Activated T-cell treated with anti-CD3 and anti-CD28 coated beads, Interleukin-2, amount 50 U/mL, for 4 hours (primary cell): ENCODE results near the gene MYL12B. TPM values are rescaled to one million over a fixed set of nuclear protein-coding genes. Genes with fewer than 3 reads are reported as not detected.
A peak's percentile ranks its signal among the peaks of the same experiment; 100 is the strongest.
"Not testable (repeated sequence)": the region's sequence is repeated elsewhere in the genome, so short reads cannot be mapped to it uniquely, and the experiment has no call there.

ENCODE experiments used
- ATAC-seq, 2 donors: fragments of 200-7000 bp; cut with Tn5 transposase; one replicate each; pipeline ENCODE4 v1.10.0; 2021
- DNase-seq: peaks from one replicate; pipeline ENCODE4 v3.0.0-alpha.2; 2020
- H3K27me3 Mint-ChIP-seq: one replicate; pipeline ENCODE4 v1.8.0; 2021; ENCODE audit warnings: low read depth, mixed read lengths
- H3K36me3 Mint-ChIP-seq: one replicate; pipeline ENCODE4 v1.8.0; 2022; ENCODE audit warnings: mixed read lengths; ENCODE audit not compliant: insufficient read depth
- H3K4me1 Mint-ChIP-seq: one replicate; pipeline ENCODE4 v1.8.0; 2021; ENCODE audit warnings: low read depth, mixed read lengths
- H3K4me3 Mint-ChIP-seq: one replicate; pipeline ENCODE4 v1.8.0; 2021; ENCODE audit warnings: mild to moderate bottlenecking, moderate library complexity, mixed read lengths
- H3K9me3 Mint-ChIP-seq: one replicate; pipeline ENCODE4 v1.8.0; 2021; ENCODE audit warnings: mixed read lengths
- total RNA-seq, 3 donors: library from RNA; stranded (reverse); gene quantifications; one replicate each; pipeline ENCODE4 v1.2.1, GENCODE V29; 2021

The MYL12B gene
- total RNA-seq, 3 donors from 2014 or later = 190 to 203 (median 194) TPM

DNA sequence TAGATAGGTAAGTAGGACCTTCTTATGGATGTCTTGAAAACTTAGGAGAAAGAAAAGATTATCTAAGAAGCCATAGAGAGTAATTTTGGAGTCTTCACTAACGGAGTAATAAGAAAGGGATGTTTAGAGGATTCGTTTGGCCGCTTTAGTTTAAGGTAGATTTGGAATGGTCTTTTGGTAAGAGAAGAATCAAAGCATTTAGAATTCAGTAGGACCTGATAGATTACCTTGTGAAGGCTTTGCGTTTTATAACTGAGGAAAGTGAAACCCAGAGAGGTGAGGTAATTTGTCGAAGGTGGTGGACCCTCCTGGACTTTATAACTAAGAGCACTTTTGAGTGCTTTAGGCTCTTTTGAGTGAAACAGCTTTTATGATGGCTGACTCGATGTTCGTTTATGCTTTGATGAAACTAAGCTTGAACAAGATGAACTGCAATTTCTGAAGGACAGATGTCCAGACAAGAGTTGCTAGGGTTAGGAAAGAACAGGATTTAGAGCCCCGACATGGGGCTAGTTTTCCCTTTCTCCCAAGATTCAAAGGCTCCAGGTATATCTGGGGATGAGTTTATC lies 1.3 kb downstream of the MYL12B start:
- Mint-ChIP-seq H3K36me3 (peaks cover 12% of the 10 kb centered on the region), H3K4me3 (peak overlapping the region; percentile 90), H3K9me3 (no peaks in the 10 kb centered on the region), H3K4me1 (peaks cover 75% of the 10 kb centered on the region), H3K27me3 (no peaks in the 10 kb centered on the region)
- no peak for ATAC-seq
- DNase-seq = no peak

DNA sequence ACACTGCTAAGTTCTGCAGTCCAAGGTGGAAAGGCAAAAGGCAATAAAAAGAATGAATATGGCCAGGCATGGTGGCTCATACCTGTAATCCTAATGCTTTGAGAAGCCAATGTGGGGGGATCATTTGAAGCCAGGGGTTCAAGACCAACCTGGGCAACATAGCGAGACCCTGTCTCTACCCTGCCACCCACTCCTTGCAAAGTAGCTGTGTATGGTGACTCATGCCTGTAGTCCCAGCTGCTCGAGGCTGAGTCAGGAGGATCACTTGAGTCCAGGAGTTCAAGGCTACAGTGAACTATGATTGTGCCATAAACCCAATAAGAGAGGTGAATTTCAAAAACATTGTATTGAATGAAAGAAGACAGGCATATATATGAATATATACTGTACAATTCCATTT lies 2.4 kb downstream of the MYL12B start:
- H3K4me1 Mint-ChIP-seq = peaks cover 78% of the 10 kb centered on the region
- H3K9me3 Mint-ChIP-seq = no peaks in the 10 kb centered on the region
- H3K27me3 Mint-ChIP-seq = no peaks in the 10 kb centered on the region
- DNase-seq (no peak), ATAC-seq (no peak)
- H3K36me3 Mint-ChIP-seq = peaks cover 11% of the 10 kb centered on the region
- H3K4me3 Mint-ChIP-seq = peak overlapping the region; percentile 60

DNA sequence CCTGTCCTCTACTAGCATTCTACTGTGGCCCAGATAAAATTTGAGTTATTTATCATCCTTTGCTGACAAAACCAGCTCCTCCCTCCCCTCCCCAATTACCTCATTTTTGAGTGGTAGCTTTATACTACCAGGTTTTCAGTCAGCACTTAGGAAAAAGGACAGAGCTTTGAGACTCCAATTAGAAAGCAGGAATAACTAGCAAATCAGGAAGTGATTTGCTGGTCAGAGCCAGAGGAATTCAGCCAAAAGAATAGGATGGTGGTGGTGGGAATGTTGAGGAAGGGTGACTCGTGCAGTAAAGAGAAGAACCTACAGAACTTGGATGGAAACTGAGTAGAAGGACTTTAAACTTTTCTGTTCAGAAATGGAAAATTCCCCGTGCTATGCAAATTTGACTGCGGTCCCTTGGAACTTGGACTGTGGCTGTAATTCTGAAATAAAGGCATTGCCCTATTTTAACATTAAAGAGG lies 3.7 kb downstream of the MYL12B start:
- peak overlapping the region; percentile 29 for H3K4me3 Mint-ChIP-seq

DNA sequence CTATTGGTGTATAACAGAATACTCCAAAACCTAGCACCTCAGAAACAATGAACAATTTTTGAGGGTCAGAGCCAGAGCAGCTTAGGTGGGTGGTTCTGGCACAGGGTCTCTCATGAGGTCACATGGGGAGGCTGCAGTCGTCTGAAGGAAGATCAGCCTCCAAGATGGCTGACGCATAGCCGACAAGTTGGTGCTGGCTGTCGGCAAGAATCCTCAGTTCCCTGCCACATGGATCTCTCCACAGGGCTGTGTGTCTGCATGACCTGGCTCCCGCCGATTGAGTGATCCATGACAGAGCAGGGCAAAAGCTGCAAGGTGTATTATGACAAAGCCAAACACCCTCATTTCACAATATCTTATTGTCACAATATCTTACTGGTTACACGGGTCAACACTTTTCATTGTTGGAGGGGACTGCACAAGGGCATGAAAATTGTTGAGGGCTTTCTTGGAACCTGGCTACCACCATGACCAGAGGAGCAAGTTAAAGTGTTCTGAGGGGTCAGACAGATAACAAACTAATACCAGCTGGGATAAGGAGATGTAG lies 4.2 kb downstream of the MYL12B start:
- Mint-ChIP-seq H3K27me3 (no peaks in the 10 kb centered on the region), H3K36me3 (peaks cover 10% of the 10 kb centered on the region), H3K9me3 (no peaks in the 10 kb centered on the region), H3K4me1 (peaks cover 79% of the 10 kb centered on the region), H3K4me3 (peak overlapping the region; percentile 43)
- DNase-seq (no peak), ATAC-seq (no peak)

More for the DNA sequence above, 3.7 kb downstream of the MYL12B start:
- no peaks in the 10 kb centered on the region for H3K27me3 Mint-ChIP-seq
- DNase-seq (no peak), ATAC-seq (no peak)
- no peaks in the 10 kb centered on the region for H3K9me3 Mint-ChIP-seq
- peaks cover 10% of the 10 kb centered on the region for H3K36me3 Mint-ChIP-seq
- peaks cover 78% of the 10 kb centered on the region for H3K4me1 Mint-ChIP-seq

DNA sequence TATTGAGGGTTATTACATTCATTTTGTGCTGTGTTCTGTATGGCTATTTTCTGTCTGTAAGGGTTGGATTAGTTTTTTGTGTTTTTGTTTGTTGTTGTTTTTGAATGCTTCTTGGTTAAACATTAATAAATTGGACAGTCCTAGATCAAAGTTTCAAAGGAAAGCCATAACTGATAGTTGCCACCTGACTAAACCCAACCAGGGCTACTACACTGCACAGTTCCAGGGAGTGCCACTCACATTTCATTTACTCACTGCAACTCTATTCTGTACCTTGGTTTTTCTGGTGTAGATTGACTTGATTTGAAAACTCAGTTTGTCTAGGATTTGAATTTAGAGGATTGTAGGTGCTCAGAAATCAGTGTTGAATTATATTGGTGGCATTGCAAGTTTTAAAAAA lies 6.4 kb downstream of the MYL12B start:
- no peaks in the 10 kb centered on the region for H3K9me3 Mint-ChIP-seq
- H3K36me3 Mint-ChIP-seq = peaks cover 10% of the 10 kb centered on the region
- H3K4me3 Mint-ChIP-seq = no peak overlapping the region
- H3K27me3 Mint-ChIP-seq = no peaks in the 10 kb centered on the region
- ATAC-seq = no peak
- H3K4me1 Mint-ChIP-seq = peaks cover 89% of the 10 kb centered on the region
- DNase-seq = no peak

DNA sequence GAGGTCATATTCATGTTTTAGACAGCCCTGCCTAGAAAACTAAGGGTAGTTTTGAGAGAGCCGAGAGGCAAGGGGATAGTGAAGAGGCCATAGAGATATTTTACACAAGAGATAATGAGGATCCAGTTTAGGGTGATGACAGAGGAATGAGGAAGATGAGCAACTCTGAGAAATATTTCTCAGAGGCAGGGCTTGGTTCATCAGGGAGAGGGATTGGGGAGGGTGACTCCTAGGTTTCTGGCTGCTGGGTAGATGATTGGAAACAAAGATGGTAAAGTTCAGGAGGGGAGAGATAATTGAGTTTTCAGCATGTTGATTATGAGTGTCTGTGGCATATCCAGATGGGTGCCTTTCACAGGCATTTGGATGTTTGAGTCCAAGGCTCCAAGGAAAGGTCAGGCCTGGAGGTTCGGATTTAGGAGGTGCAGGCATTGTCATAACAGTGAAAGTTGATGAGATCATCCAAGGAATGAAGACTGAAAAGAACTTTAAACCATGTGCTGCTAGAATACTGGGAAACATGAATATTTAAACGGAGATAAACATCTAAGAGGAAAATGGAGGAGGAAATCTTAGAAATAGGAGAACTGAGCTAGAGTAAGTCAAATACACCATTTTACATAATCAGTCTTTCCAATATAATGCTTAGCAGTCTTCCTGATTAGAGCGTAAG lies 7.4 kb downstream of the MYL12B start:
- no peaks in the 10 kb centered on the region for H3K9me3 Mint-ChIP-seq
- DNase-seq (no peak), ATAC-seq (no peak)
- H3K4me3 Mint-ChIP-seq = peak overlapping the region; percentile 17
- peaks cover 81% of the 10 kb centered on the region for H3K4me1 Mint-ChIP-seq
- peaks cover 19% of the 10 kb centered on the region for H3K36me3 Mint-ChIP-seq
- H3K27me3 Mint-ChIP-seq = no peaks in the 10 kb centered on the region

DNA sequence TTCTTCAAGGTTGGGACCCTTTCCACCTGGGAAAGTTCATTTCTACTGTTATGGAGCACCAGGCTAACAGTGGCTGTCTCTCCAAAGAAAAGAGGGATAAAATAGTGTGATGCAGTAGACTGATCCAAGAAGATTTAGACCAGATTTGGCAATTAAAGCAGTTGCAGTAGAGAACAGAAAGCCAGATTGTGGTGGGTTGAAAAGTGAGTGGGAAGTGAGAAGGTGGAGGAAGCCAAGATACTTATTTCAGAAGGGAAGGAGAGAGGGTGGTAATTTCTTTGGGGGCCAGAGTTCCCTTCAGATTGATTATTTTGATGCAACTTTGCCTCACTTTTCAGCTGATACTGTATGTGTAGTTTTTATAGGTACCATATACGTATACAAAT lies 8.0 kb downstream of the MYL12B start:
- H3K4me3 Mint-ChIP-seq = peak overlapping the region; percentile 13
- DNase-seq (no peak), ATAC-seq (peak in 1 of 2 donors; percentile 24)
- H3K27me3 Mint-ChIP-seq = no peaks in the 10 kb centered on the region
- H3K9me3 Mint-ChIP-seq = no peaks in the 10 kb centered on the region
- peaks cover 77% of the 10 kb centered on the region for H3K4me1 Mint-ChIP-seq
- peaks cover 18% of the 10 kb centered on the region for H3K36me3 Mint-ChIP-seq

DNA sequence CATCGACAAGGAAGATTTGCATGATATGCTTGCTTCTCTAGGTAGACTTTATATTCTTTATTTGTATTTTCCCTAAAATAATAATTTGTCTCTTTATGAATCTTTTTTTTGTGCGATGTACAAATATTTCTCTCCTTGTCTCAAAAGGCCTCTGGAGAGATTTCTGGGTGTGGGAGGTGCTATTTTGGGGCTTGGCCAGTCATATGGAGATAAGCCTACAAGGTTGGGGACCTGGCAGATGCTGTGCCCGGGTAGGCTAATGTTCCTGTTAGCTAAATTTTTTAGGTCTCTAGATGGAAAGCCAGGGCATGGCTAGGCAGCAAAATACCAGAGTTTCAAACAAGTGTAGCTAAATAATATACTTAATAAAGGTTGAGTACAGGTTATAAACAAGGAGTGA lies 11.1 kb downstream of the MYL12B start:
- DNase-seq (no peak), ATAC-seq (no peak)
- Mint-ChIP-seq H3K27me3 (no peaks in the 10 kb centered on the region), H3K9me3 (no peaks in the 10 kb centered on the region), H3K4me3 (no peak overlapping the region), H3K4me1 (peaks cover 51% of the 10 kb centered on the region), H3K36me3 (peaks cover 32% of the 10 kb centered on the region)

DNA sequence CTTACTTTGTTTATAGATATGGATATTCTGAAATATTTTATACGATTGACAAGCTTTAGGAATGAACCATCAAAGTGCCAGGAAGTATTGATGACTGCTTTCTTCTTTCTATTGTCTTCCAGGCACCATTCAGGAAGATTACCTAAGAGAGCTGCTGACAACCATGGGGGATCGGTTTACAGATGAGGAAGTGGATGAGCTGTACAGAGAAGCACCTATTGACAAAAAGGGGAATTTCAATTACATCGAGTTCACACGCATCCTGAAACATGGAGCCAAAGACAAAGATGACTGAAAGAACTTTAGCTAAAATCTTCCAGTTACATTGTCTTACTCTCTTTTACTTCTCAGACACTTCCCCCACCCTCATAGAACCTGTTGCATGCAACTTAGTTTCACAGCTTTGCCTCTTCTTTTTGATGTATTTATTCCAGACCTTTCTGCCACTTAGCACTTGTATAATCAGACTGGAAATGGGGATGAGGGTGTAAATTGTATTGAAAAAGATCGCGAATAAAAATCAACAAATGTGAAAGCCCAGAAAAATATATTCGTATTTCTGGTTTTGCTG lies 15.8 kb downstream of the MYL12B start:
- not testable (repeated sequence) for H3K9me3 Mint-ChIP-seq, ATAC-seq, H3K27me3 Mint-ChIP-seq, DNase-seq, H3K4me3 Mint-ChIP-seq
- H3K4me1 Mint-ChIP-seq = peaks cover 12% of the 10 kb centered on the region
- peaks cover 30% of the 10 kb centered on the region for H3K36me3 Mint-ChIP-seq

DNA sequence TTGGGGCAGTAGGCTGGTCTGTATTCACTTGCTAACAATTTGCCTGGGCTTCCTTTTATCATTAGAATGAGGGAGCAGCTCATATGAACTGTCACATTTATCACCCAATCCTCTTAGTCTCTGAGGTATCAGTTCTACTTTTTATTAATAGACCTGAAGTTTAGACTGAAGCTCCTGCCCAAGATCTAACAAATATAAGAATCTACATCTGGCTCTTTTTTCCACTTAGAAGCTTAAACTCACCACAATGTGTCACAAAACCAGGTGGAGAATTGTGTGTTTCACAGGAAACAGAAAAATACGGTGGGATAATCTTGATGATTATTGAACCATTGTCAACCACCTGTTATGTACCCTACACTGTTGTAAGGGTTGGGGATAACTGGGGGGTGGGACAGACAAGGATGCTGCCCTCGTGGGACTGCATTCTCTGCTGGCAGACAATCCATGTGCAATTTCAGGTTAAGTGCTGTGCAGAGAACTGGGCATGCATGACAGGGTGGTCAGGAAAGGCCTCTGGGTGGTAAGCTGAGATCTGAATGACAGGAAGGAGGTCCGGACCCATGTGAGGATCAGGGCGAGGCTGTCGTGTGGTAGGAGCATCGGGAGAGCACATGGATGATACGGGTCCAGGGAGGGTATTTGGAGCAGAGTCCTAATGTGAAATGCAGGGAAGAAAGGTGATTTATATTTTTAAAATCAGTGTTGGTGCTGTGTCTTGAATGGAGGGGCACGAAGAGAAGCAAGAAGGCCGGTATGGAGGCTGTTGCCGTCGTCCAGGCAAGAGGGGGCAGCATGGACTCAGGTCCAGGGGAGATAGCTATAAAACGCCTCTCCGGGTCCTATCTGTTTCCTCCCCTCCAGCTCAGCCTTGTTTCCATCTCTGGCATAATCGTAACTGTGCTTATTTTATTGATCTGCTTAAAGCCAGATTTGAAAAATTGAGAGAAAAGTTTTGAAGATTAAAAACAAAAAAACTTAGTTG lies 17.6 kb downstream of the MYL12B start:
- H3K27me3 Mint-ChIP-seq = no peaks in the 10 kb centered on the region
- no peaks in the 10 kb centered on the region for H3K9me3 Mint-ChIP-seq
- peaks cover 5% of the 10 kb centered on the region for H3K4me1 Mint-ChIP-seq
- no peak for DNase-seq
- no peak for ATAC-seq
- no peak overlapping the region for H3K4me3 Mint-ChIP-seq
- H3K36me3 Mint-ChIP-seq = peaks cover 18% of the 10 kb centered on the region

DNA sequence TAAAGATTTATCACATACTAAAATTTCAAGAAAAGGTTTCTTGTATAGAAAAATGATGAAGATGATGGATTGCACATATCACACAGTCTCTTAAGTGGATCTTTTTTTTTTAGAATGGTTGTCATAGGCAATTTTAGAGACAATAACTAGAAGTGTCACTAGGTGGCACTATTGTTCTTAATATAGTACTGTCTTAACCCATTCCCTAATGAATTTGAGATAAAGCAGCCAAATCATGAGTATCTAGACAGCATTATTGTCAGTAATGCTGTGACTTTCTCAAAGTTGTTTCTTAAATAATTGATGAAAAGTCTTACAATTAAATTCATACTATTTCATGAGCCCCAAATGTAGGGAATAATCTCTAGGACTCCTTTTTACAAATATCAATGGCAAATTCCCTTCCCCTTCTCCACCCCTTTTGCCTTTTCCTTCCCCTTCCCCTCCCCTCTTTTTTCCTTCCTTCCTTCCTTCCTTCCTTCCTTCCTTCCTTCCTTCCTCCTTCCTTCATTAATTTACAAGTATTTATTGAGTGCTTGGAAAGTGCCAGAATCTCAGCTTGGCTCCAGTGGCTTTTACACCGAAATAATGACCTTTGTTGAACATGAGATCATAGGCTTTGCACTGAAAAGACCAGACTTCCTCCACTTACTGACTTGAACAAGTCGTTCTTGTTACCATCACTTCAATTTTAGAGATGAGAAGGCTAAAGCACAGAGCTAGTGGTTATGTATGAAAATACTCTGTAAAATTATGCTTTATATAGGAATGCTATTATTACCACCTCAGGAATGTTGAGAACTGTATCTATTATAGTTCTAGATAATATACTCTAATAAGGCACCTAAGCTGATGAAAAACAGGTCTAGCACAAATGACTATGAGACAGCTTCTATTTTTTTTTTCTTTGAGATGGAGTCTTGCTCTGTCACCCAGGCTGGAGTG lies 19.8 kb downstream of the MYL12B start:
- H3K4me3 Mint-ChIP-seq = no peak overlapping the region
- peaks cover 9% of the 10 kb centered on the region for H3K36me3 Mint-ChIP-seq
- no peaks in the 10 kb centered on the region for H3K27me3 Mint-ChIP-seq
- no peaks in the 10 kb centered on the region for H3K9me3 Mint-ChIP-seq
- DNase-seq = no peak
- peak; percentile 72 to 73 for ATAC-seq
- peaks cover 2% of the 10 kb centered on the region for H3K4me1 Mint-ChIP-seq

DNA sequence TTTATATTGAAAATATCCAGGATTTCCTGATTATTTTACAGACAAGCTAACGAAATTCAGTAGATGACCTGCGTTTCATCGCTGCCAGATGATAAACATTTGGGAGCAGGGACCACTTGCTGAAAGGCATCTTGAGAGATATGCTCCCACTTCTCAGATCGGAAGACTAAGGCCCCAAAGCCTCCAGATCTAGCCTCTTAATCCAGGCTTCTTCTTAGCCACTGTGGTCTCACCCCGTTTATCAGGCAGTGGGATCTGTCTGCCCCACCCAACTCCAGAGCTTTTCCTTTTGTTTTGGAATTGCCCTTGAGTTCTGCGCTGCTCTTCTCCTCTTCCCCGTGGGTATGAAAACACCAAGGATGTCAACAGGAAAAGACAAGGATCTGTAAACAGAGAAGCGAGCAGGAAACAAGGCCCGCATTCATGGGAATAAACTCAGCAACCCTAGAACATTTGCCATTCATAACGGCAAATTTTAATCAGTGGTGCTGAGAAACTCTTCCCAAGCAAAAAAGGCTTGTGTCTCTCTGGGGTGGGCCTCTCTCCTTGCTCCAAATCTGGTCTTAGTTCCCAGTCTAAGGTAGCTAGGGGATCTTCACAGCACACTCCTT lies 21.4 kb downstream of the MYL12B start:
- H3K27me3 Mint-ChIP-seq = no peaks in the 10 kb centered on the region
- peaks cover 2% of the 10 kb centered on the region for H3K4me1 Mint-ChIP-seq
- peaks cover 2% of the 10 kb centered on the region for H3K36me3 Mint-ChIP-seq
- DNase-seq = no peak
- H3K4me3 Mint-ChIP-seq = no peak overlapping the region
- H3K9me3 Mint-ChIP-seq = peaks cover 3% of the 10 kb centered on the region
- ATAC-seq = no peak

DNA sequence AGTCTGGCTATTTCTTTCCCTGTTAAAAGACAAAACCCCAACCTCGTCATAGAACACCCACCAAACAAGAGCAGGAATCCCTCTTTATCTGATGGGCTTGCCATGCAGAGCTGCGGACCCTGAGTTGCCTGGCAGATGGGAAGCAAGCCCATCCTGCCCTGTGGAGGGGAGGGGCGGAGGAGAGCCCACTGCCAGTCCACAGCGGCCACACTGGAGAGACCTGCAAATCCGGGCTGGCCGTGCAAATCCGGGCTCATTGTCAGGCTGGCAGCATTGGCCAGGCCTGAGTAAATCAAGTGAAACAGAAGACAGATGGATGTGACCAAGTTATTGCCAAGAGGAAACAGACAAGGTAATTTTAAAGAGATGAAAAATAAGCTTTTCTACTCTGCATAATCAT lies 22.0 kb downstream of the MYL12B start:
- Mint-ChIP-seq H3K4me1 (peaks cover 2% of the 10 kb centered on the region), H3K27me3 (no peaks in the 10 kb centered on the region), H3K36me3 (peaks cover 2% of the 10 kb centered on the region), H3K4me3 (no peak overlapping the region), H3K9me3 (peaks cover 3% of the 10 kb centered on the region)
- DNase-seq (no peak), ATAC-seq (no peak)
